DMS79 (cell line): ENCODE measurements around the gene ZNF385A.
"Not testable (repeated sequence)": the region's sequence is repeated elsewhere in the genome, so short reads cannot be mapped to it uniquely, and the experiment has no call there.

Source experiments
- DNase-seq: peaks from one replicate; lab custom pipeline; 2025; lab: John Stamatoyannopoulos, UW

Gene ZNF385A

DNA sequence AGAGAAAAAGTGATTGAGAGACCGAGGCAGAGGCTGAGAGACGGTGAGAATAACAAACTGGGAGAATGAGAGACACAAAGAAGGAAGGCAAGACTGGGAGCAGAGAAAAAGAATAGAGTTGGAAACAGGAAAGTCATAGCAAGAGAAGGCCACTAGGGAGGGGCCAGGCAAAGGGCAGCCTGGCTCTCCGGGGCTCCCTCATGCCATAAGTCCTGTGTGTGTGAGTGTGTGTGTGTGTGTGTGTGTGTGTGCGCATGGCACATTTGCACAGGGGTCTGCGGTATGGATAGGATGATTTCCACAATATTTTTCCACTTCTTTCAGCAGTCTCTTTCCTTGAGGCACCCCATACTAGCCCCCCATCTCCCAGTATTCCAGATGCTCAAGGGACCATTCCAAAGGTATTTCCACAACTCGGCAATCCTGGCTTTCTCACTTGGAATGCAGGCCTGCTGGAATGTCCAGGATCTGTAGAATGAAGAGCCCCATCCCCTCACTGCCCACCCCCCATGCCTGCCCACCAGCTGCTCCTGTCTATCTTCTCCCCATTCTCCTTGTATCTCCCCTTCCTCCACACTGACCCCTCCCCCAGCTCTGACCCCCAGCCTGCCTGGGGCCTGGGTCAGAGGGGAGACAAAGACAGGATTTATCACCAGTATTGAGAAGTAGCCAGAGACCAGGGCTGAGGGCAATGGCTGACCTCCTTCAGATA, 29.3 kb downstream of the ZNF385A start:
- DNase-seq = no peak

- DNase-seq = not testable (repeated sequence)
These were observed 30.3 kb downstream of the ZNF385A start for GRCh38 chr12:54354271-54354670.

DNA sequence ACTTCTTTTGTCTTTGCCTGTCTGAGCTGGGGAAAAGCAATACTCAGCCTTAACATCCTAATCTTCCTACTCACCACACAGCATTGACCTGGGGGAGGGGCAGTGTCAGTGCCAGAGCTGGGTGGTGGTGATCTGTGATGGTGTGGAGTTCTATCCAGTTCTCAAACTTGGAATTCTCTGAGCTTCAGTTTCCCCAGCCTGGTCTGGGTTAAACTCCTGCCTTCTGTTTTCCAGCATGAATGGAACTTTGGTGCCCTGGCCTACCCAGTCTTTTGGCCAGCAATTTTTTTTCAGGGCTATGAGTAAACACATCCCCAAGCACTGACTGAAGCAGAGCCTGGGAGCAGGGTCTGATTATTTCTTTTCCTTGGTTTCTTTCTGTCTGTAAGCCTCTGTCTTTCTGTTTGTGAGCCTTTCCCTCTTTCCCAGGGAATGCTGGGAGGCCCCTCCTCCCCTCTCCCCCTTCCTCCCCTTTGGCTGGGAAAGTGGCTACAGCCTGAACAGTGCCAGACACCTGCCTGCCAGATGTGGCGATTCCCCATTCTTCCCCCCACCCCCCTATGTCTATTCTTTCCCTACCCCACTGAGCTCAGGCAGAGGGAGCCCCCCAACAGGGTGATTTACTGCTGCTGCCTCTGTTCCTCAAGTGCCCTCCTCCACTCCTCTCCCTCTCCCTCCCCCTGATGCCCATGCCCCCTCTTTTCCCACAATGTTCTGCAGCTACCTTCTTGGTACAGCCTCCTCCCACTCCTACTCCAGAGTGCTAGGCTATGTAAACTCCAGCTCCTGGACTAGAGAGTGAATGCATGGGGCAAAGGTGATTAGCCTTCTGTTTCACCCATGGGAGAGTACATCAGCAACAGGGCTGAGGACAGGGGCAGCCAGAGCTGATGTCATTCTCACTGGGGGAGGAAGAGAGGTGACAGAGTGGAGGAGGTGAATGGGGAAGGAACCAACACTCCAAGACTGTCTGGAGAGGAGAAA, 31.4 kb downstream of the ZNF385A start:
- peak; percentile 15 for DNase-seq

DNA sequence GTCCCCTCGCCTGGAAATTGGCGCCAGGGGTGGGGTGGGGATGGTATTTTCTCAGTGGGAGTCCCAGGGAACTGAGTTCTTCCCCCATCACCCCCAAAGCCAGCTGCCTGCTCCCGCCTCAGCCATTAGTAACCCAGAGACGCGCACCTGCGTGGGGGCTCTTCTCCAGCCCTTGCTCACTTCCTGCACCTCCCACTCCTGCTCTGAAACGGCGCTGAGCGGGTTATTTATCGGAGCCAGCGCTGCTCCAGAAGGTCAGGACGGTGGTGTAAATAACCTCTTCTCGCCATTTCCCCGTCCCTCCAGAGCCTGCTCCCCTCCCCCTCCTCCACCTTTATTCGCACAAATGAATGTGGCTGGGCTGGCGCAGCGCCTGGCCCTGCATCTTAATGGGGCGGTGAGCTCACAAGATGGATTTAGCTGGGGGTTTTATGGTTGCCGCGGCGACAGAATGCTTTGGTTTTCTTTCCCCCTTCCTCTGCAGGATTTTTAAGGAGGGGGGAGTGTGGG, 32.5 kb downstream of the ZNF385A start:
- DNase-seq = peak; percentile 72

DNA sequence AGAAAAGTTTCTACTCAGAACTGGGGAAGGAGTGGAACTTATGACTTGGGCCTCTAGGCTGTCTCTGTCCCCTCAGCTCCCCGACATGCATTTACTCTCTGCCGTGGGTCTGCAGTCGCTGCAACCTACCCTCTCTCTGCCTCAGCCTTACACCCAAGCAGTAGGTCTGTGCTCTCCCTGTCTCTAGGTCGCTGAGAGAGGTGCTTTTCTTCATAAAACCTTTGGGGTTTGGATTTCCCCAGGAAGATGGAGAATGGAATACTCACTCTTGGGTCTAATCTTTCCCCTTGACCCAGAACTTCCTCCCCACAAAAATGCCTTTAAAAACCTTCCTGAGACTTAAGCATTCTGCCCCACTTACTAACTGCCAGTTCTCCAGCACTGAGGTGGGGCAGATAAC, 33.2 kb downstream of the ZNF385A start:
- no peak for DNase-seq

DNA sequence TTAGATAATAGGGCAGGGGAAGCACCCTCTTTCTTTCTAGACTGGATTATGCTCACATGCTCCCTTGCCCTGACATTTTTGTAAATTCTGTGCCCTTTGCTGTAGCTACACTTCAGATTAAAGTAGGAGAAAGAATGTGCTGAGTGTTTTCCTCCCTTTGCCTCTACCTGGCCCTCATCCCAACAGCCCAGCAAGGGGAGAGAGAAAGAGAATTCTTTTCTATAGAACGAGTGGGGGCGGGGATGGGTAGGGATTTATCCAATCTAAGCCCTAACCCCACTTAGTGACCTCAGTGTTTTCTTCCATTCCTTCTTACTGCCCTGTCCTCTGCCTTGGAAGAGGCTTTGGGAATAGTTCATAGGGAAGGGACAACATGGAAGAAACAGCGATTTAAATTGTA, 33.8 kb downstream of the ZNF385A start:
- DNase-seq = no peak

- DNase-seq = no peak
These were observed 34.9 kb downstream of the ZNF385A start for GRCh38 chr12:54349679-54350078.

- no peak for DNase-seq
These were observed 35.5 kb downstream of the ZNF385A start for GRCh38 chr12:54349036-54349435.

- DNase-seq = no peak
These were observed 42.9 kb downstream of the ZNF385A start for GRCh38 chr12:54341378-54342300.

- DNase-seq = no peak
These were observed 43.7 kb downstream of the ZNF385A start for GRCh38 chr12:54340846-54341245.

- no peak for DNase-seq
These were observed 45.7 kb downstream of the ZNF385A start for GRCh38 chr12:54338698-54339296.

DNA sequence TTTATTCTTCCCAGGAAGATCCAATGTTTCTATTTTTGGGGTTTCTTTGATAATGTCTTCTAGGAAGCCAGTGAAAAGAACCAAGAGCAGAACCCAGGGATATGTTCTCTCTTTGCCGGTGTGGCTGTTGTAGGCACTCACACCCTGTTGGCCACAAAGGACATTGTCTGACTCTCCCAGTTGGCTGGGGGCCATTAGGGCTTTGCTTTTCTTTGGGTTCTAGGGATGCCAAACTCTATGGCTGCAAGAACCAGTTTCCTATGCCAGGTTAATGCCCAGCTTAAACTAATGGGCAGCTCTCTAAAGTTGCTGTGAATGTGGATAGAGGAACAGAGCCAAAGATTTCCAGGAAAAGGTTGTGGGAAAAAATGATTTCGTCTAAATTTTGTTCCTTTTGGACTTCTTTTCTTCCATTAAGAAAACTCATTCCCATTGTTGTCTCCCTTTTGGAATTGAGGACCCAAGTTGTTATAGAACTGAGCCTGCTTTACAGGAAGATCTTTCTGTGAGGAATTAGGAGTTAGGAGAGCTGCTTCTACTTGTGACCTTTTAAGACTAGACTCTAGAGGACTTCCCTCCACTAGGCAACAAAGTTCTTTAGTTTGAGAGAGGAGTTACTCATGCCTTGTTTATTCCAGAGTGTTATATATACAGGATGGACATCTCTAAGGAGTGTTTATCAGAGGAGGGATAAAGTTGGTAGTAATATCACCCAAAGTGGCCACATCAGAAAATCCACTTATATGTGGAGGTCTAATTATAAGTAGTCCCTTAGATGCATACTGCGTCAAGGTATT, 46.5 kb downstream of the ZNF385A start:
- peak; percentile 2 for DNase-seq

DNA sequence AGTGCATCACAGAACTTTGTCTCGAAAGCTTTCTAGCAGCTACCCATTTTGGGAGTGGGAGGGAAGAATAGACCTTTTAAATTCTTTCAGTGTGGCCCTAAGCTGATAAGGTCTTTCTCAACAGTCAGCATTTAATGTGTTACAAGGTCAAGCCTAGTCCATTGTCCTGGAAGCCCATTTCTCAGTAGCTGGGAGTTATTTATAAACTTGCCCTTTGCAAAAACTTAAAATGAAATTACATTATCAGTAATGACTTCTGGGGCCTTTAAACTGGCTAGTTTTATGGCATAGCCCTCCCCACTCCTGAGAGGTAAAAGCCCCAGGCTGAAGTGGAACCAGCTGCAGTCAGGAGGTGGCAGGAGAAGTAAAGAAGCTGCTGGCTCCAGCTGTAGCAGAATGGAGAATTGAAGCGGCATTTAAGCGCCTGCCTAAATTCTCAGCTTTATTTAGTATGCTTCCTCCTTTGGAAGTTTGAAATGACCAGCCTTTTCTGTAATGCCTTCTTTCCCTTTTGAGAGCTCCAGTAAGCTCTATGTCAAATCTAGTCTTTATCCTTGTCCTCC, 47.2 kb downstream of the ZNF385A start:
- DNase-seq = no peak

DNA sequence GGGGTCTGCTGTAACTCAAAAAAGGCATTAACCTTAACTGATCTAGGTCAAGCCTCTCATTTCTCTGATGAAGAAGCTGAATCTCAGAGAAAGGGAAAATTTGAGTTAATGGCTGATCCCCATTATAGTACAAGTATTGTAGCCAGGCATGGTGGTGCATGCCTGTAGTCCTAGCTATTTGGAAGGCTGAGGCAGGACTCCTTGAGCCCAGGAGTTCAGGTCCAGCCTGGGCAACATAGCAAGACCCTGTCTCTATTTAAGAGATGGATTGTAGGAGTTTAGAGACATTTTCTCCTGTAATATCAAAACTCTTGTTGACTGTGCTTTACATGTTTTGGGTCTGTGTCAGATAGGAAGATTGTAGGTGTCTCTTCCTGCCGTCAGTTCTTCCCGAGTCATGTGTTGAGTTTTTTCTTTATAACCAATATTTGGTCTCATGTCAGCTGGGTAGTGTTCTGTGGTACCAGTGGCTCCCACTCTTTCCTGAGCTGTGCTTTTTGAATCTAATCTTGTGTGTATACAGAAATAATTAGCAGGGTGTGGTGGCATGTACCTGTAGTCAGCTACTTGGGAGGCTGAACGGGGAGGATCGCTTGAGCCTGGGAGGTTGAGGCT, 51.0 kb downstream of the ZNF385A start:
- no peak for DNase-seq

- no peak for DNase-seq
These were observed 53.1 kb downstream of the ZNF385A start for GRCh38 chr12:54331461-54331860.

DNA sequence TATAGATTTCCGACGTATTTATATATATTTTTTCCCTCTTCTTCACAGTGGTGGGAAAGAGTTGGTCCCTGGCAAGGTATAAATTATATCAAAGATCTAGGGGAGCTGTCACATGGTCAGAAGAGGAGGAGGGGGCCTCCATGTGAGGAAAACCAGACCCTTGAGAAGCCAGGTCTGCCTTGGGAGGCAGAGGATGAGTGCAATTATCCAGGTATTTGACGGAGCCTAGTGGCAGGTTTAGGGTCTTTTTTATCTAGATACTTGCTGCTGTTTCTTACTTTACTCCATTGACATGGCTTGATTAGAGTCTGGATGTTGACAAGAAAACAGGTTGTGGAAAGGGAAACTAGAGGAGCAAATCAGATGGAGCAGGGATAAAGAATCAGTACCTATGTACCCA, 54.1 kb downstream of the ZNF385A start:
- DNase-seq = no peak

DNA sequence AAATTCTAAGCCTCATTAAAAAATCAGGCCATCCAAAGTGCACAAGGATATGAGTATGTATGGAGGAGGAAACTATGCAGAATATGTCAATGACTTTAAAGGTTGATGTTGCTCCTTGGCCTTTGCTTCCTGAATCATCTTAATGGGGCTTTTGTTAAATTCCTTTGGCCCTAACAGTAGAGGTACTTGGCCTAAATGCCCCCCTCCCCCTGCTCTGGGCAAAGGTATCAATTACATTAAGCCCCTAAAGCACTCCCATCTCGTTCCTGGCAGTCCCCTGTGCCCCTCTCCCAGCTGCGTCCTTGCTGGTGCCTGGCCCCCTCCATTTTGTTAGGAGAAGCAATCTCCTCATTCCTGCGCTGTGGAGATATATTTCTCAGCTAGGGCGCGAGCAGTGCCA, 54.8 kb downstream of the ZNF385A start:
- no peak for DNase-seq

GRCh38 chr12:54328595-54329337, 55.8 kb downstream of the ZNF385A start:
- DNase-seq = no peak
